Suppressor macrophage treated with lipopolysaccharide for 1 hour (primary cell): Measurements from ENCODE around the gene RFX3.

Source experiments
- DNase-seq, 3 donors: peaks; one replicate each; pipeline ENCODE4 v3.0.0-alpha.2; 2020 to 2022

The RFX3 gene

DNA sequence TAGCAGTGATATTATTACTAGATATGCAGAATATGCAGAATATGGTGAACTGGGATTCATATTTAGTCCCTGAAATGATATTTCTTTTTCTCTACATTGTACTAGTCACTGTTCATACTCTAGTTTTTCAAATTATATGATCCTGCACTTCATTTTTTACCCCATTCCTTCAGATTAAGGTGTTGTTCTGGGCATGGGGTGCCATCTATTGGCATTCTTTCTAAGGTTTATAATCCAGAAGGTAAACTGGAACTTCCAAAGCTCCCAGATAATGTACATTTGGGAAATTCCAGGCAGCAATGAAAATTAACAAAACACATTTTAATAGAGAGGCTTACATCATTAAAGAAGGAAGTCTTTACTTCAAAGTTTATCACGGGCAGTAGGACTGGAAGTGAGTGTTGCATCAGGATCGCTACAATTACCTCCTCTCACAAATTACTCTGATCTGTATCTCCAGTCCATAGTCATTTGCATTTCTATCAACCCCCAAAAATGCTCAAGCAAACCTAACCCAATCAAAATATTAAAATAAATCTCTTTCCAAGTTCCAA, 12.5 kb downstream of the RFX3 start:
- peak; percentile 16 to 56 (median 48) for DNase-seq

DNA sequence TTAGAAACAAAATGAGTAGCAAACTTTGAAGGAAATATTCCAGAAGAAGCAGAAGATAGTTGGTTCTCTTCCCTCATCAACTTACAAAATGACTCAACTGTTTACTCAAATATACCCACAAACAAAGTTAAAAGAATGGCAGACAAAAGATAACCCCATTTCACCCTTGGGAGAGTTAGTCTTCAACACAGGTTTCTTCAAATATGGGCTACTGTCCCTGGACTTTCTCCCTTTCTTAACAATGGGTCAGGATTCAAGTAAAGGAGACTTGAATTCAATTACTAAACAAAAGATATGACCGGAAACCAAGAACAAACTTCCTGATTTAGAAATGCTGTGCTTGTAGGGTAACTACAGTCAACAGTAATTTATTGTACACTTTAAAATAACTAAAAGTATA, 14.2 kb downstream of the RFX3 start:
- peak; percentile 11 to 56 (median 45) for DNase-seq

DNA sequence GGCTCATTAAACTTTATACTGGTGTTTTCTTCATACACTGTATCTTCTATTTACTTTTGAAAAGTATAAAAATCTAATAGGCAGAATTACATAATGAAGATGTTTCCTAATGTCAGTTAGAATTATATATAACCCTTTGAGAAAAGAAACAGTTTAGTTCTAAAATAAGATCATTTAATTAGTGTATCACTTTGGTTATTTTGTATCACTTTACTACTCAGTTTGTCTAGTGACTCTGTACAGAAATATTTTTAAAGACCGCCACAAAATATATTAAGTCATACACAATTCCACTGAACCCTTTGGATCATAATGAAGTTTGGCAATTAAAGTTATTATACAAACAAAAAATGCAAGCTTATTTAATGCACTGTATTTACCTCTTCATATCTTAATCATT, 15.0 kb downstream of the RFX3 start:
- no peak for DNase-seq

DNA sequence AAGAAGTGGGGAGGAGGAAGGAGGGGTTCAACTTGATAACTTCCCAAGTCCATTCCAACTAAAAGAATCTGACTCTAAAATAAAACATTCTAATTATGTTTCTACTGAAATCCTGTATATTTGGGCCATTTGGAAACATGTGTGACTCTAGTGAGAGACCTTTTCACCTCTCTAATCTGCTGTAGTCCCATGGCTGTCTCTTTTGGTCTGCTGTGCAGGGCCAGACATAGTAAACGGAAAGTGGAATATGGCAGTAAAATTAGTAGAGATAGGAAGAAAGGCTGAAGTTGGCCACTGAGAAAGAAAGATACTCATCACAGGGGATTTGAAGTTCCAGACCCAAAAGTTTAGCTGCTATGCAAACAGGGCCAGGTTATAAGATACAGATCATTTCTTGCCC, 15.9 kb downstream of the RFX3 start:
- no peak for DNase-seq

DNA sequence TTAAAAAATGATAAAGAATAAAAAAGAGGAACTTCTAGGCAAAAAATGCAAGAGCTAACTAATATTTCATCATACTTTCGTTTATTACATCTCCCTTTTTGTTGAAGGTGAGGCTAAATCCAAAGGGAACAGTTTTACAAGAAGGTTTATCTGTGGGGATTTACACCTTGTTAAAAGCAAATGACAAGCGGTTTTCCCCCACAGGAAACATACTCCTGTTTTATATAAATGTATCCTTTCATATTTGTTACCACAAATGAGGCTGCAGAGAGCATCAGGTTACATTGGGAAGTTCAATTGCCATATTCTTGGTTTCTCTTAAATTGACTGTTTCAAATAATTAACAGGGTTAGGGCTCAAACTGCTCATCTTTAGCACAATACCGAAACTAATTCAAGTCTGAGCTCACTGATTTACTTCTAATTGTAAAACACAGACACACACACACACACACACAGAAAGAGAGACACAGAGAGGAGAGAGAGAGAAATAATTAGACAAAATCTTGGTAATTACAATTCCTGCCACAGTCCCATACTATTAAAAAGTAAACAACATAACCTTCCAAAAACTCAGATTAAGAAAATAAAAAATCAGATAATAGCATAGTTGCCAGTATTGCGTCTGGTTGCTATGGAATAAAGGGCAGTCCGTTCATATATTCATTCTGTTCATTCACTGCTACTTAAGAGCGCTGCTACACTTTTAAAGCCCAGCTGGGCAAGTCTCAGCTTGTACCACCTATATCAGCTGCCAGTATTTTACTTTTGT, 17.1 kb downstream of the RFX3 start:
- DNase-seq, result peak; percentile 14 to 74 (median 63)

DNA sequence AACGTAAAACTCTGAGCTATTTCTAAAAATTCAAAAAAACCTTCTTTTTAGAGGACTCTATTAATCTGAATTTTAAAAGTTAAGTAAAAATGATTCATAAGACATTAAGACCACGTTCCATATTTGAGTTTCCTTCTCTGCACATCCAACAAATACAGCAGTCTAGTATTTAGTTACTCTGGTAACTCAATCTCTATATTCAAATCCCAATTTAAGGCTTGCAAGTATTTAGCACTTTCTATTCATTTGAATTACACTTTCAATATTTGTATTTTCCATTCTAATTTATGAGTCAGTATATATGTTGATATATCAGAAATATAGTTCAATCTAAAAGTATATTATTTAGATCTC, 17.7 kb downstream of the RFX3 start:
- DNase-seq, result no peak

DNA sequence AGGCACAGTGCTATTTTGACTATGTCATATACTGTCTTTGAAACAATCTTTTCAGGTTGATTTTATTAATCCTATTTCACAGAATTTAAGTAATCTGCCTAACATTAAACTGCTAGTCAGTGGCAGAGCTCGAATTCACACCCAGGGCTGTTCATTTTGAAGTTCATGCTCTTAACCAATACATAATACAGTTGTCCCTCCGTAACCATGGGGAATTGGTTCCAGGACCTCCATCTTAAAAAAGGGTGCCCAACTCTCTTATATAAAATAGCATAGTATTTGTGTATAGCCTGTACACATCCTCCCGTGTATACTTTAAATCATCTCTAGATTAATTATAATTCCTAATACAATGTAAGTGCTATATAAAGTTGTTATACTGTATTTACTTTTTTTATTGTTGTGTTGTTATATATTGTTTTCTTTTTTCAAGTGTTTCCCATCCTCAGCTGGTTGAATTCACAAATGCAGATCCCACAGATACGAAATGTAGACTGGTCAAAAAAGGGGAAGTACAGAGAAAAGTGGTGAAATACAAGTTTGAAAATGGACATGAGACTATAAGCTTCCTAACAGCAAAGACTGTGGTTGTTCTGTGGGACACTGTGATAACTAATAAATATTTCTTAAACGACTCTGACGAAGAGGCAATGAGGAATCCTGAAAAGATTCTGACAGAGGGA, 18.3 kb downstream of the RFX3 start:
- peak; percentile 51 to 86 (median 84) for DNase-seq

DNA sequence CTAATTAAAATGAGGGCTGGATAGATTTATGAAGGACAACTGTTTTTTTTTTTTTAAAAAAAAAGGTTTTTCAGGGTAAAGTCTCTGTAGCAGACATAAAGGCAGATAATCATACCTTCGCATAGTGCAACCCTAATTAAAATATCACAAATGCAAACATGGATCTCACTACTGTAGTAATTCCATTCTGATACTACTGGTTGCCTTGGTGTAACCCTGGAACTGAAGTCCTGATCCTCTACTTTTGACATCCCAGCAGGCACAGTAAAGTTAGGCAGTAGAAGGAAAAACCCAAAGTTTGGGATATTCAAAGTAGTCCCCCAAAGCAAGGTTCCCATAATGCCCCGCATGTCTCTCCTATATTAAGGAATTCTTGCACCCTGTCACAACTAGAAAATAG, 19.6 kb downstream of the RFX3 start:
- no peak for DNase-seq

DNA sequence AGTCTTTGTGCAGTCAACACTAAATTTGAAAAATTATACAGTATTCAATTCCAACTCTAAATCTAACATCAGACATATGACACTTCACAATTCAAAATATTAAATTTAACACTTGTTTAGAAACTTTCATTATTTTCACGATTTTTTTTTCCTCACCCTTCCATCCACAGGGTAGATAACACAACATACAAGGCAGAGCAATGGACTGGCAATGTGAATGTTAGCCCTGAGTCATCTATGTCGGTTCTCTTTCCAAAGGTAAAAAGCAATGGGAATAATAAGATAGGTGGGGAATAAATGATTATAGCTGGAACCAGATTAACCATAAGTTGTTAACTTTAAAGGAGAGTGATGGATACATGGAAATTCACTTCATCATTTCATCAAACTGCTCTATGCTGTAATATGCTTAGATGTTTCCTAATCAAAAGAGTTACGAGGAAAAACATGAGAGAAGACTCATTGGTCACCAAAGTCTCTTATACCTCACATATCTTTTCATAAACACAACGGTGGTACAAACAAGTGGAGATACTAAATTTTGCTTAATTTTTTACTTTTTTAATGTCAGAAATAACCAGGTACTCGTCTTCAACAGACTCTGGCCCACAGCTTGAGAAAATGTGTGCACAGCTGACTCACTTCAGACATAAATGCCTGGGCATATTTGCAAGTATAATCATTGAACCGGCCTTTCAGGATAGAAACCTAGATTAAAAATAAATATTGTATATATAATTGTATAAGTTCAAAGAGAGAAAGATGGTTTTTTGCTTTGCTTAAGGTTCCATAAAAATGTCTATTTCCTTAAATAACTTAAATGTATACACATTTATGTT, 23.0 kb downstream of the RFX3 start:
- no peak for DNase-seq

DNA sequence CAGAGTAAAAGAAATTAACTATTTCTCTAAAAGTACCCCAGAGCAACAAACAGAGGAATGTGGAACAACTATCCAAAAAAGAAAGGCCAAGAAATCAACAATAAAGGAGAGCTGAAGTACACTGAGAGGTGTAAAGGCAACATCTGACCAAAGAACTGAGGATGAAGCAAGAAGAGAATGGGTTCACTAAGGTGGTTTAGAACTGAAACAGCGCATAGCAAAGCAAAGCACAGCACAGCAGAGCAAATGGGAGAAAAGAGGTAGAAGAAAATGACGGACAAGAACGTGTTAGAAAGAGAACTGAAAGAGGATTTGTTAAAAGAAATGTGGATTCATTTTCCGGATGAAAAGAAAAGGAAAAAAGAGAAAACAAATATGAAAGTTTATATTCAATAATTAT, 25.8 kb downstream of the RFX3 start:
- DNase-seq, result no peak

DNA sequence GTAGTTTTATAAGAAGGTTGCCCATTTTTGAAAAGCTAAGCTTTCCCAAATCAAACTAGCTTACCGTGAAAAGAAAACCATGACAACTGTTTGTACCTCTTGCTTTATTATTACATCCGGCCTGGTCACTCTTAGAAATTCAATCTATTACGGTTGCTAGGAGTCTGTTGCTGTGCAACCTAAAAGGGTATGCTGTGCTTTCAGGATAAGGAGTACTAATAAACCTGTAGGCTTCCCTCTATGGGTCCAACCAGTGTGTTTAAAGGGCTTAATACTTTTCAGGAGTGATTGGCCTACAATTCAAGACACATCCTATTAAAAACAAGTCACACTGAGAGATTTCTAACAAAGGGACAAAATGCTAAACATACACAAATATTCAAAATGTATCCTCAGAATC, 27.1 kb downstream of the RFX3 start:
- DNase-seq, result no peak

DNA sequence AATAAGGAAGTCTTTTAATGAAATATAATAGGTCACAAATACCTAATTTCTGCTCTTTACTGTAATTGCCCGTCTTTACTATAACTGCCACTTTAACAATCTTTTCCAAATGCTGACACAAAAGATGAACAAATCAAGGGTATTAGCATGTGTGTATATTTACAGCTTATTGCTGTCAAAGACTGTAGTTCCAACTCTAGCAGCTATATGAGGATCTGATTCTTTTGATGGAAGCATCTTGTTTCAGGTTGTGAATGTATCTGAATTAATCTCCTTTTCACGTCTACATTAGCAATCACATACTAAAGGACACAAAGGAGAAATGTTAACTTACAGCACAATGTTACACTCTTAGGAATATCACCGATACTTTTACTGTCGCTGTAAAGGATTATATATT, 27.9 kb downstream of the RFX3 start:
- DNase-seq, result no peak

DNA sequence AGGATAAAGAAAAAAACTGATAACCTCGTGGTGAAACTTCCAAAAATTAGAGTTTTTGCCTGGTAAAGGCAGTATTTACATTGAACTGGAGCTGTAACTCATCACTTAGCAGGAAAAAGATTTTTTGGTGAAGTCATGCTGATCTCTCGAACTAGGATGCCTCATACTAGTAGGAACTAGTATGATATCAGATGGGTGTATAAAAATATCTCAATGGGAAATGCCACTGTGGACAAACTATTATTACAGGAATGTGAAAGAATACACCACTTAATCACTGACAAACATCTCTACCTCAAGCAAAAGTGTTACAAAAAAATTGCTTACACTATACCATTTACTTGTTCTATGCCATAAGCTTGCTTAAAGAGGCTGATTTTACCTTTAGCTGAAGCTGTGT, 28.4 kb downstream of the RFX3 start:
- DNase-seq, result peak; percentile 50 to 89 (median 62)

DNA sequence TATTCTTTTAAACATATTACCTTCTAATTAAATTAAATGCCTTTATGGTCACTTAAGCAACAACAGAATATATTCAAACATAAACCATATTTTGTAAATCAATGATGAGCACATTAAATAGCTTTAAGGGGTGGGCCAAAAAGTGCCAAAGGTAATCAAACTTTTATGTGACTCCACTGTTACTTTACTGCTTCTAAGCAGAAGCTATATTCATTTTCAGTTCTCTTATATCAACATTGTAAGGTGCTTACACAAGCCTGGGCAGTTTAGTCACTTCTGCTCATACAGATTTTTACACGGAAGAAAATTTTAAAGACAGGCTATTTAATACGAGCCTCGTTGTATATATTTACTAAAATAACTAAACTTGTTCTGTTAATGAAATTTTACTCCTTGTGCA, 29.9 kb downstream of the RFX3 start:
- DNase-seq, result peak in 2 of 3 donors; percentile 46 to 52

DNA sequence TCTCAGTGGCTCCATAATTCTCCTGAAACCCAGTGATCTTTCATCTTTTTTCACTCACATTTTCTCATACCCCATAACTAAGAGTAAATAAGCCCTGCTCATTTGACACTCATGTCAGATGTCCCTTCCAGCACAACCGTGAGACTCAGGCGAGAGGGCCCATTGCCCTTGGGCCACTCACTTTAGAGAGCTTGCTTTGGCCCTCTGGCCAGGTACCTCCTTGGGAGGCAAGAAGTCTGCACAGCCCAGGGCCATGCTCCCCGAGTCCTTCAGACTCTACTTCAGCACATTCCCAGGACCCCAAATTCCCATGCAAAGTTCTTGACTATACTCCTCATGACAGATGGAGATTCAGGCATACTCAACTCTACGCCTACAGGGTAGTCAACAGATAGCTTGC, 33.6 kb downstream of the RFX3 start:
- DNase-seq, result no peak

DNA sequence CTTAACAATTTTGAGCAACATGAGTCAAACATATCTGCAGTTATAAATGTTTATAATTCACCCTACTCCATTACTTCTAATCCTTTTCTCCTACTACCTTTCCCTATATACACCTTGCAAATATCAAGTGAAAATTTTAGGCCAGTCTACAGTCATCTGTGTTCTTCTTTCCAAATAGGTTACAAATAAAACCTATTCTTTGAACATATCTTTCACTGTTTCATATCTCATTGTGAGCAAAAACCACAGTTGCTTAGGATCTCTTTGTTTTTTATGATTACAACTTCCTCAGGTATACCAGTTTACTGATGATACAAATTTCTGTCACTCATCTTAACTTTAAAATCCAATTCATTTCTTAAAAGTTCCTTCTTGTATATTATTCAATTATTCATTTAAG, 34.4 kb downstream of the RFX3 start:
- DNase-seq, result no peak

DNA sequence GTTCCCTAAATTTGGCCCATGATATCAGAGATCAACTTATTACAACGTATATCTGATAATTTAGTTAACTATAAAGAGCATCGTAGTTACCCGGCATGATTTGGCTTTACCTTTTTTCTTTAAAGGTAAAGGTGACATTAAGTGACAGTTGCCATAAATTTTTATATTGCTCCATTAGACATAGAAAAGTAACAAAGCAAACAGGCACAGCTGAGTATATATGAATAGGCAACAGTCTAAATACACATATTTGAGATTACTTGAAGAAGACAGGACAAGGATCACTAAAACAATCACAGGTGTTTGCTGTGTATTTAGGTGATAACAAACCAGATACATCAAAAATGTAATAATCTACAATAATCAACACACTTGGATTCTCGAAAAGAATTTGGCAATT, 34.8 kb downstream of the RFX3 start:
- no peak for DNase-seq

DNA sequence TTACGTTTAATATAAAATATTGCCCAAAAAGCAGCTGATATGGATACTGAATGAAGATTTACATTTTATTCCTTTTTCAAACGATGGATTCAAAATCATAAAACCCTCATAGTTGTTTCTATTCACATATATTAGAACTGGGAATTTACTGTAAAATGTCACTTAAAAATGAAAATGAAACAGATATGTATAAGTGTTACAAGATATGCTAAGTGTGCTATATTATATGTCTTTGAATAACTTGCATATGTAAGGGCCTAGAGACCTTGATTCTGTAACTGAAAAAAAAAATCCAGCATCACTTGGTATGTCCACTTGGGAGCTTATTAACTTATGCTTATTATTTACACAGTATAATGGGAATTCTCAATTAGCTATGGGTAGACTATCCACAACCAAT, 43.2 kb downstream of the RFX3 start:
- no peak for DNase-seq

DNA sequence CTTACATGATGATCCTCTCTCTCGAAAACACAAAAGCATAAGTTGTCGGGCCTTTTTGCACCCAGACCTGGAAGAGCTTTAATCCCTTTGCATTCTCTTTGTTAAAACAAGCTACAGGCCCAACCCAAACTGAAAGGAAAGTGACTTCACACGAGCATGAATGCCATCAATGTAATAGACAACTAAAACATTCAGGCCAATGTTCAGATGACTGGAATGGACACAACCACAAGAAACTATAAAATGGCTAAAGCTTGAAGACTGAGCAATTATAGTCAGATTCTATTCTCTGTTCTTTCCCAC, 45.5 kb downstream of the RFX3 start:
- no peak for DNase-seq

DNA sequence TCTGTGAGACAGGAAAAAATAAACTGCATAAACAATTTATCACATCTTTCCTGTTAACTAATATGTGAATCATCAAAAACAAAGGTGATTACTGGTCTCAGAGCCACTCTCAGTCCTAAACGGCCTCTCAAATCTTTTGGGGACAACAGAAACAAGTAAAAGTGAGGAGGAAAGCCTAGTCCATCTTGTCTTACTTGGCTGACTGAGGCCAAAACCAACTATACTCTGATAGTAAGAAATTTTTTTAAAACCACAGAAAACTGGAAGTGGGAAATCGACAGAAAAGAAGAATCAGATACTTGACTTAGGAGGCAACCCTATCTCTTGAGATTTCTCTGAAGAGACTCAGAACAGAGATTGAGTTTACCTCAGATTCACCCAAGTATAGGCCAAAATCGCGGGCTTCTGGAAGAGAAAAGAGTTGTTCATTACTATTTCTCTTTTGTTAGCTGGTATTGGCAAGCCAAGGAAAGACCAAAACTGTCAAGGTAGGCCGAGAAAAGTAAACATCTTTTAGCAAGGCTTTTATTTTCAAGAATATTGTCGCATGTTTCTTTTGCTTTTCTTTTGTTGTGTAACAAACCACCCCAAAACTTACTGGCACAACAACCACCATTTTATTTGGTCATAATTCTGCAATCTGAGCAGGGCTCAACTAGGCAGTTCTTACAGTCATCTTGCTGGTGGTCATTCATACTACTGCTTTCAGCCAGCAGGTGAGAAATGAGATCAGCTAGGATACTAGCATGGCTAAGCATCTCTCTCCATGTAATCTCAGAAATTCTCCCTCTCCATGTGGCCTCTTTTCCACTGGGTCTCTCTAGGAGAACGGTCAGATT, 46.1 kb downstream of the RFX3 start:
- no peak for DNase-seq

DNA sequence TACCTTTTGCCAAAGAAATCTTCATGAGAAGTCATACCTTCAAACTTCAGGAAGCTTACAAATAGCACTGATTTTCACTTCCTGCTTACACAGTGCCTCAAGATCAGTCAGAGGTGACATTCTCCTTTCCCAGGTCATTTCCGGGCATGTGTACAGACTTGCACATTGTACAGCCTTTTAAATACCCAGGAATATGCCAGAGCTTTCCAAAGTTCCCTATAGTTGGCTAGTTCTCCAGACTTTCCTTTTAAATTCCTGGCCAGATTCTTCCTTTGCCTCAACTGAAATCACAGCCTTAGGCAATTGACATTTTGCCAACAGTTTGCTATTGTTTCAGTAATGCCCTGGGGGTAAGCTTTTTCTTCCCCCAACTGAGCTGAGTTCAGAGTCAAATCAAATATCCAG, 47.2 kb downstream of the RFX3 start:
- no peak for DNase-seq

DNA sequence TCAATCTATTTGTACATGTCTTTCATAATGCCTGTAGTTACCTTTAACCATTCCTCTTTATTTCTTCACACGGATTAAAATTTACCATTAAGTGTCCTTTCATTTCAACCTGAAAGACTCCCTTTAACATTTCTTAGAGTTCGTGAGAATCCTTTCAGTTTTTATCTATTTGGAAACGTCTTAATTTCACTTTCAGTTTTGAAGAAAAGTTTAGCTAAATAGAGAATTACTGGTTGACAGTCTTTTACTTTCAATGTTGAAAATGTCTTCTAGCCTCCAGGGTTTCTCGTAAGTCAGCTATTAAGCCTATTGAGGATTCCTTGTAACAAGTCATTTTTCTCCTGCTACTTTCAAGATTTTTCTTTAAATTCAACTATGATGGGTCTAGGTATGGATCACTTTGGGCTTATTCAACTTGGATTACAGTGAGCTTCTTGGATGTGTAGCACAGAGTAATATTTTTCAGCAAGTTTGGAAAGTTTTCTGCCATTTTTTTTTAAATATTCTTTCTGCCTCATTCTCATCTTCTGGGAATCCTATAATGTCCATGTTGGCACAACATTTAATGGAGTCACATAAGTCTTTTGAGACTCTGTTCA, 48.5 kb downstream of the RFX3 start:
- peak in 2 of 3 donors; percentile 26 to 51 for DNase-seq
